HG03520 (cell line): ENCODE results near the gene SGPP1.
A peak's percentile ranks its signal among the peaks of the same experiment; 100 is the strongest.
"Not testable (repeated sequence)": the region's sequence is repeated elsewhere in the genome, so short reads cannot be mapped to it uniquely, and the experiment has no call there.

Experiments
- ATAC-seq: cut with Tn5 transposase; IDR thresholded peaks from one replicate; pipeline ENCODE4 v1.9.1; 2021; ENCODE audit warnings: mild to moderate bottlenecking, moderate library complexity; ENCODE audit not compliant: unreplicated experiment

Gene SGPP1

DNA sequence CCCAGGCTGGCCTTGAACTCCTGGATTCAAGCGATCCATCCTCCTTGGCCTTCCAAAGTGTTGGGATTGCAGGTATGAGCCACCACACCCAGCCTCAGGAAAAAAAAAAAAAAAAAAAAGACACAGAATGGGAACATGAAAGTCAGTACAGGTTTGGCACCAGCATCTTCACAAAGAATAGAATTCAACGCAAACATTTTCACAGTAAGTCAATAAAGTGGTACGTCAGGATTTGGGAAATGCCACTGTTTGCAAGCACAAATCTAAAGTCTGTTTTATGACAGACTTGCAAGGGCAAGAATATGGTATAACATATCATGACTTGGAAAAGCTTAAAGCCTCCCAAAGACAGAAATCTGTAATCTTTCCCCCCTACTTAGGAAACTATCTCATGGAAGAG lies 51.2 kb downstream of the SGPP1 start:
- no peak for ATAC-seq

DNA sequence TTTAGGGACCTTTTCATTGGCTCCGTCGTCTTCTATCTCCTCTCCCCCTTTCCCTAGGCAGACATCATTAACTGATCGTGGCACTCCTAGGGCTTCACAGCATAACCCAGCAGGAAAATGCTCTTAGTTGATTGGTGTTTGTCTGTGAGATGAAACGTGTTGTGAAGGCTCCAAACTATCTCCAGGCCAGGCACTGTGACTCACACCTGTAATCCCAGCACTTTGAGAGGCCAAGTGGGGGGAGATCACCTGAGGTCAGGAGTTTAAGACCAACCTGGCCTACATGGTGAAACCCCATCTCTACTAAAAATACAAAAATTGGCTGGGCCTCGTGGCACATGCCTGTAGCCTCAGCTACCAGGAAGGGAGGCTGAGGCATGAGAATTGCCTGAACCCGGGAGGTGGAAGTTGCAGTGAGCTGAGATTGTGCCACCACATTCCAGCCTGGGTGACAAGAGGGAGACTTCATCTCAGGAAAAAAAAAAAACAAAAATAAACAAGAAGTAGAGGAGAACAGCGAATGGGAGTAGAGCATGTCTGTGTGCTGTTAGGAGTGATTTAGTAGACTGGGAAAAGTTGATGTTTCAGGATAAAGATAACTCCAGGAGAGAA lies 53.9 kb downstream of the SGPP1 start:
- no peak for ATAC-seq

DNA sequence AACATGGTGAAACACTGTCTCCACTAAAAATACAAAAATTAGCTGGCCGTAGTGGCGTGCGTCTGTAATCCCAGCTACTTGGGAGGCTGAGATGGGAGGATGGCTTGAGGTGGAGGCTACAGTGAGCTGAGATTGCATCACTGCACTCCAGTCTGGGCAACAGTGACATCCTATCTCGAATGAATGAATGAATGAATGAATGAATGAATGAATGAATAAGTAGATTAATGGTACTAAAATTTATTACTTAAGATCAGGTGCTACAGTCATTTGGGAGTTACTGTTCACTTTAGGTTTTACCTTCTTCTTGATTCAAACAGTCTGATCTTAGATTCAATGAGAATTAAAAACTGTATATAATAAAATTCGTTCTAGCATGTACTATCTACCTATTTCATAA lies 54.6 kb downstream of the SGPP1 start:
- no peak for ATAC-seq

DNA sequence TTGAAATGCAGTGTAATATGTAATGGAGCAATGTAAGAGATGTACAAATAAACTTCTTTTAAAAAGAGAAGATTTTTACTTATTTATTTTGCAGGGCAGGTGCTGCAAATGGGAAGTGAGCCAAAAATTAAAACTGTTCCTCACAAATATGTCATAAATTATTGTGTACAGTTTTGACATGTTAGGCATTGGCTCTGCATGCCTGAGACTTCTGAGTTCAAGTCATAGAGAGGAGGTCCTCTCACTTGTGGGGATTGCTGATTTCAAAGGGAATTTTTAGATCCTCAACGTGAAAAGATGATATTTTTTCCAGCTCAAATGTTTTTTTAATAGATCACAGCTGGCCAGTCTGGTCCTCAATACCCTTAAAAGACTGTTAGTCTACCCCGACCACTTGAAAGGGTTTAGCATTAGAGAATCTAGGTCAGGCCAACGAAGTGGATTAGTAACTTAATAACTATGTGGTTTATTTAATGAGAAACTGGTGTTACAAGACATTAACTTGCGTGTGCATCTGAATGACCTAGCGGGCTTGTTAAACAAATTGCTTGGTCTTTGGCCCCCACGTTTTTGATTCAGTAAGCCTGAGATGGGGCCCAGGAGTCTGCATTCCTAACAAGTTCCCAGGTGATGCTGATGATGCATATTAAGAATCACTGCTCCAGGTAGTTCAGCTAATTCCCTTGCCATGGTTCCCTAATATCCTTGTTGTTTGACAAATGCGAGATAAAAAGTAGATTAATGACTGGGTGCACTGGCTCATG lies 55.3 kb downstream of the SGPP1 start:
- no peak for ATAC-seq

DNA sequence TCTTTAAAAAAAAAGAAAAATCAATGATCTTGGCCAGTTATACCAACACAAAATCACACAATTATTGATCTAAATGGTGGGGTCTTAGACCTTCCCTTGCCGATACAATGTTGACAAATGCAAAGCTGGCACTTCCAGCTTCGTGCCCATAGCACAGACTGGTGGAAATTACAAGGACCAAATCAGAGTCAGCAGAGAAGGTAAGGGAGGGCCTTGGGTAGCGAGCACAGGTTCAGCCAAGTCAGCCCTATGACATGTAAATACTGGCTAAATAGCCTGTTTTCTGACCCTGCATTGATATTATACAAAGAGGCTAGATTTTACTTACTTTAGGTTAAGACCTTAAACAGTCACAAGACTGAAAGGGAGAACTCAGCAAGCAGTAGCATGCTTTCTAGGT lies 55.9 kb downstream of the SGPP1 start:
- no peak for ATAC-seq

DNA sequence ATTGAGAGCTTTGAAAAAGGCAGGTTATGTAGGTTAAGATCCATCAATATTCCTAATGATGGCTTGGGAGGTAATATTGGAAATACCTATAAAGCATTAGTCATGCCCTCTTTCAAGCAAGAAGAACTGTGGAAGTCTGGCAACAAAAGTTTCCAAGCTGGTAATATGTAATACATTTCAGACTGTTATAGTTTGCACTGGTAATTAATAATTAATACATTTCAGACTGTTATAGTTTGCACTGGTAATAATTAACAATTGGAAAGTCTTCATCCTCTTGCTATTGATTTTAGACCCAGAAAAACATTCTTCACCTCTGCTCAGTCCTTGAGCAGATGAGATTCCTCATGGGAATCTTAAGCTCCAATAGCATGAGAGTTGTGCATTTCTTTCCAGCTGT lies 57.2 kb downstream of the SGPP1 start:
- no peak for ATAC-seq

DNA sequence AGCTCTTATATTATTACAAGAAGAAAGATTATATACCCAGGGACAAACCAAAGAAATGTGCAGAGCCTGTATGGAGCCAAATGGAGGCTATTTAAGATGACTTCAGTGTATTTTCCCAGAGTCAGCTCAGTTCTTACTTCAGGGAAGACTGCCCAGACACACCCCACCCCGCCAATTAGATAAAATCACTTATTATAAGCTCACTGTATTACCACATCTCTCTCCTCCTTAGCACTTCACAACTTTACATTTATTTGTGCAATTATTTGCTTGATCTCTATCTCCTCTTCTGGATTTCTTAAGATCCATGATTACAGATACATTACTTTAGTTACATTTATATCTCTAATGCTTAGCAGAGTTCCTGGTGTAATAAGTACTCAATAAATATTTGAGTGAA lies 61.5 kb downstream of the SGPP1 start:
- ATAC-seq: no peak

DNA sequence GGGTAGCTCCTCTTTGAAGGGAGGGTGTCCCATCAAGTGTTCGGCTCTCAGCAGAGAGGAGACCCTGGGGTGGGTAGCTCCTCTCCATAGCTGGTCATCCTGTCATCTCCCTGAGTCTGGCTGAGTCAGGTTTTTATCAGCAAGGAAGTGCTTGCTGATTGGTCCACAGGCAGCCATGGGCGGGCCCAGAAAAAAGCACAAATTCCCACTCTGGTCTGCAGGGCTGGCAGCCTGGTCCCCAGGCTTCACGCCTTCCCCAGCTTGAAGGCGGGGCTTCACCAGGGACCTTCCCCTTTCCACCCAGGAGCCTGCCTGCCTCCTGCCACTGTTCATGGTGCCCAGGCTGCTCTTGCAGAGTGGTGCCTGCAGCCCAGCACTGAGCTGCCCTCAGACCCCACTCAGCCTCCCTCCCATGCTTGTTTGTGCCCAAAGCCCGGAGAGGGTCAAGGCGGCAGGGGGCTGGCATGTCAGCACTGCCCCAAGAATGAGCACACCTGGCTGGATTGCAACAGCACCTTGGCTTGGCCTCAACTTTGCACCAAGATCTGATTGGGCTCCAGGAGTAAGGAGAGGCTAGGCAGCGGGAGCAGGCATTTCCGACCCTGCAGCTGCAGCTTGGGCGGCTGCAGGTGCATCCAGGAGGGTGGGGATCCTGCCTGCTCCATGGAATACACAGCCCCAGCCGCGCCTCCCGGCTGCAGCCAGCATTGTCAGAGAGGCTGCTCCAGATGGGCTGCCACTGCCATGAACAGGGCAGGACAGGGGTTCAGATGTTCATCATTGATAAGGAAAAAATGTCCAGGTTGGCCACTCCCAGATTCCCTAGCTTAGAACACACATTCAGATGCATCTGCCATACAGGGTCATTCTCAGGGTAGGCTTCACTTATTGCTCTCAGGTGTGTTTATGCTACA lies 64.2 kb downstream of the SGPP1 start:
- ATAC-seq: no peak

DNA sequence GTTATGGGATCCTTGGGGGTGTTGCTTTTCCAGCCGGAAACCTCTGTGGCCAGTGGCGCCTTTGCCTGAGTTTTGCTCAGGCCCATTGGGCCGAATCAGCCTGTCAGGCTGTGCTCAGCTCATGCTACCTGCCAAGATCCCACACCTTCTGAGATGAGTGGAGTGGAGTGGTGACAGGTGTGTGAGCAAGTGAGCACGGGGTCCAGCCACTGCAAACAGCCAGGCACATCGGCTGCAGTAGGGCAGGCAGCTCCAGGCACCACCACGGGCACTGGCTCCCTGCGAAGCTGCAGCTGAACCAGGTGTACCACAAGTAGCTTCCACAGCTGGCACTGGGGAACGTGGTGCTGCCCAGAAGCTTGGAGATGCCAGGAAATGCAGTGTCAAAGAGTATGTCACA lies 65.1 kb downstream of the SGPP1 start:
- no peak for ATAC-seq

DNA sequence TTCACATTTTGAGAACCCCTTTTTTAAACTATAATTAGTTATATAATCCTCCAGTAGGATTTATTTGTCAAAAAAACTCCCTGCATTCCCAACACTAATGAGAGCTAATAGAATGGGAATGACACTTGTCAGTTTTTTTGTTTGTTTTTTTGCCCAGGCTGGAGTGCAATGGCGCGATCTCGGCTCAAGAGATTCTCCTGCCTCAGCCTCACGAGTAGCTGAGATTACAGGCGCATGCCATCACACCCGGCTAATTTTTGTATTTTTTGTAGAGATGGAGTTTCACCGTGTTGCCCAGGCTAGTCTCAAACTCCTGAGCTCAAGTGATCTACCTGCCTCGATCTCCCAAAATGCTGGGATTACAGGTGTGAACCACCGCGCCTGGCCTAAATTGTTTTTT lies 66.0 kb downstream of the SGPP1 start:
- not testable (repeated sequence) for ATAC-seq

DNA sequence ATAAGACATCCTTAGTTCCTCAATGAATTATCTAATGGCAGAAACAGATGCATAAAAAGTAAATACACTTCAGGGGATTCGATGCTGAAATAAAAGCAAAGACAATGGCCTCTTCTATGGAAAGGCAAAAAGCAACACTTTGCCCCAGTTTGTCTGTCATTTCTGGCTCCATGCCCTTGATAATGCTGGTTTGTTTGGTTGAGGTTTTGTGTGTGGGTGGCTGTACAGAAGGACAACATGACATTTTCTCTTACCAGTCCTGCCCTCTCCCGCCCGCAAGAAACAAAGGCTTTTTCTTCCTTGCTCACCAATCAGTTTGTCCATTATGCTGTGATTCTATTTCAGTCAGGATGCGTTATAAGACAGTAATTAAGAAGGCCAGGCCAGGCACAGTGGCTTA lies 68.1 kb downstream of the SGPP1 start:
- no peak for ATAC-seq

DNA sequence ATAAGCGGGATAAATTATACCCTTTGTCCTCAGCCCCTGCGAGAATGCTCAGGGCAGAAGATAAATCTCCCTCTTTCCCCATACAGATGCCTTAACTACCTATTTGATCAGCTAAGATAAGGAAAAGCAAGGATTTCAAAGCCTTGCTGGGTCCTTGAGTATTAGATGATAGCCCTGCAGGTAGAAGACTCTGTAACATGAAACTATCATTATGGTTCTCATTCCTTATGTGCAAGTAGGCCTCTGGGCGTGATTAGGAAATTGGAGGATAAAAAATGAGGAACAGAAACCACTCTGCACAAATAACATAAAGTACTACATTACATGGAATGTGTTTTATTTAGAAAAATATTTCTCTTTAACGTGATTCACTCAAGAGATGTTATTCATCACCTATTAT lies 71.7 kb downstream of the SGPP1 start:
- ATAC-seq: no peak

DNA sequence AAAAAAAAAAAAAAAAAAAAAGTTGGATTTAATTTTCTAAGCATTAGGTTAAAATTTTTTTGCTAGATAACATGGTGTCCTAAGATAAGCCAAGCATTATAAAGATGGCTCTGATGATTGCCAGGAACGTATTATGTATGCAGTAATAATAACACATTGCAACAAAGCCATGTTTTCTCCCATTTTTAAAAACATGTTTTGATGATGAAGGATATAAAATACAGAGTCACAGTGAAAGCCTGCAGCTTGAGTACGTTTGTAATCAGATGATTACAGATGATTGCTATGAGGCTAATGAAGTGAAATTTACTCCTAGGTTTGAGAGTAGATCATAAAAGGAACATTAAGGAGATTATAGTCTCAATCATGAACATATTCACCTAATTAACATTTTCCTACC lies 72.9 kb downstream of the SGPP1 start:
- no peak for ATAC-seq

DNA sequence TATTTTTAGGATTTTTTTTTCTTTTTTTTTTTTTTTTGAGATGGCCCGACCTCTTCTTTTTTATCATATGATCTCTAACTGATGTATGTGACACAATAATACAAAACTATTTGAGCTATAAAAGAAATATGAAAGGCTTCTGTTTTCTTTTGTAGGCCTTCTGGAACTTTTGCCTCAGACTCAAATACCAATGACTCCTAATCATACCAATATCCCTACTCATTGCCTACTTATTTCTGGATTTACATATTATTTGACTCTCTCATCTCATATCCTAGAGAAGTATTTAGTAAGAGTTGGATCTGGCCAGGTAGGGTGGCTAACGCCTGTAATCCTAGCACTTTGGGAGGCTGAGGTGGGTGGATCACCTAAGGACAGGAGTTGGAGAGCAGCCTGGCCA lies 73.5 kb downstream of the SGPP1 start:
- no peak for ATAC-seq

DNA sequence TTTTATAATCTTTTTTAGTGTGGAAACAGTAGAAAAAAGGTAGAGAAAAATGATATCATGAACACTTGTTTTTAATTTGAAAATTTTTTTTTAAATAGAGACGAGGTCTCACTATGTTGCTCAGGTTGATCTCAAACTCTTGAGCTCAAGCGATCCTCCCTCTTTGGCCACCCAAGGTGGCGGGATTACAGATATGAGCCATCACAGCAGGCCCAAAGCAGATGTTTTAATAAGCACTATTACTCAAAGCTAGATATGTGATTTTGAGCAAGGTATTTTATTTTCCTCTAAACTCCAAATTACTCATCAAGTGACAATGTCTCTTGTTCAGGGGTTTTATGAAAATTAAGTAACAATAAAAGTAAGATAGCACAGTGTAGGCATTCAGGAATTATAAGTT lies 75.5 kb downstream of the SGPP1 start:
- no peak for ATAC-seq

DNA sequence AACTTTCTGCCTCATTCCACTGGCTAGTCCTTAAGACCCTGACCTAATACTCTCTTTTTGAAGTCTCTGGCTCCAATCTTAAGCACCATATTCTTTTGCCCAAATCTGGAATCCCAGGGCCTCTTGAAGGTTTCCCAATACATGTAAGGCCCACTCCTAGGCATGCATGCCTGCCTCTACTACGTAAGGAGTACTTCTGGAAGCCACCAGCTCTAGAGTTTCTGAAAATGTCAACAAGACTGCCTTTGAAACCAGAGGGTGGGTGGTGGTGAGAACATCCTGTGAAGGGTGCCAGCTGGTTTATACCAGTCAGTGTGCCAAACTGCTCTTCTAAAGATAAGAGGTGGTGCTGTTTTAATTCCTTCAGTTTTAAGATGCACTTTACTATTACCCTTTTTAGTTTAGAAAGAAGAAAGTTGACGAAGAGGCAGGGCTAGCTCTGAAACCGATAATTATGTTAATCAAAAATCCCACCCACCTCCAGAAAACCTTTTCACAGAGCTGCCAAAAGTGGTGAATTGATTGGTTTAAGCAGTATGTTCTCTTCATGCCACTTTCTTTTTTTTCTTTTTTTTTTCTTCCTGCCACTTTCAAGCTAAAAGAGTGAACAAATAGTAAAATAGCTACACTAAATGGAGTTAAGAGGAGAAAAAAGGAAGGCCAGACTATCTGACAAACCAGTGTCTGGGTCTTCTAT lies 77.5 kb downstream of the SGPP1 start:
- no peak for ATAC-seq

DNA sequence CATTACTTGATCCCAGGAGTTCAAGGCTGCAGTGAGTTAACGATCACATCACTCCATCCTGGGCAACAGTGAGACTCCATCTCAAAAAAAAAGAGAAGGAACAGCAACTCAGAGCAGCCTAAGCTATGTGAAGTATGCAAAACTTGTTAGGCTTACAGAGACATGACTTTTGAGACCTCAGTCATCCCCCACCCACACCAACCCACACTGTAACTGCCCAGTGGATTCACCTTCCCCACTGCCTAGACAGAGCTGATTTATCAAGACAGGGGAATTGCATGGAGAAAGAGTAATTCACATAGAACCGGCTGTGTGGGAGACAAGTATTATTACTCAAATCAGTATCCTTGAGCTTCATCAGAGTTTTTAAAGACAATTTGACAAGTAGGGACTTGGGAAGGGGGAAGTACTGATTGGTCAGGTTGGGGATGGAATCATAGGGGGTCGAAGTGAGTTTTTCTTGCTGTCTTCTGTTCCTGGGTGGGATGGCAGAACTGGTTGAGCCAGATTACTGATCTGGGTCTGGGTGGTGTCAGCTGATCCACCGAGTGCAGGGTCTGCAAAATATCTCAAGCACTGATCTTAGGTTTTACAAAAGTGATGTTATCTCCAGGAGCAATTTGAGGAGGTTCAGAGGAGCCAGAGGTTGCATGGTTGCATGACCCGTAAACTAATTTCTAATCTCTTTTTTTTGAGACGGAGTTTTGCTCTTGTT lies 80.0 kb downstream of the SGPP1 start:
- no peak for ATAC-seq

DNA sequence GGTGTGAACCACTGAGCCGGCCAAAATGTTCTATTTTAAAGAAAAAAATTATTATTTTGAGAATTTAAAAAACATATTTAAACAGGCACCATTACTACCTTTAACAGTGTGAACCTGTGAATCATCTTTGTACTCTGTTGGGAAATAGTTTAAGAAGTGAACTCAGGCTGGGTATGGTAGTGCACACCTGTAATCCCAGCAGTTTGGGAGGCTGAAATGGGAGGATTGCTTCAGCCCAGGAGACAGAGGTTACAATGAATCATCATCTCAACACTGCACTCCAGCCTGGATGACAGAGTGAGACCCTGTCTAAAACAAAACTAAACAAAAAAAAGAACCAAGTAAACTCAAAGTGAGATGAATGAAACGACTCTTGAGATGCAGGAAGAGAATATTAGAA lies 83.1 kb downstream of the SGPP1 start:
- ATAC-seq: no peak

DNA sequence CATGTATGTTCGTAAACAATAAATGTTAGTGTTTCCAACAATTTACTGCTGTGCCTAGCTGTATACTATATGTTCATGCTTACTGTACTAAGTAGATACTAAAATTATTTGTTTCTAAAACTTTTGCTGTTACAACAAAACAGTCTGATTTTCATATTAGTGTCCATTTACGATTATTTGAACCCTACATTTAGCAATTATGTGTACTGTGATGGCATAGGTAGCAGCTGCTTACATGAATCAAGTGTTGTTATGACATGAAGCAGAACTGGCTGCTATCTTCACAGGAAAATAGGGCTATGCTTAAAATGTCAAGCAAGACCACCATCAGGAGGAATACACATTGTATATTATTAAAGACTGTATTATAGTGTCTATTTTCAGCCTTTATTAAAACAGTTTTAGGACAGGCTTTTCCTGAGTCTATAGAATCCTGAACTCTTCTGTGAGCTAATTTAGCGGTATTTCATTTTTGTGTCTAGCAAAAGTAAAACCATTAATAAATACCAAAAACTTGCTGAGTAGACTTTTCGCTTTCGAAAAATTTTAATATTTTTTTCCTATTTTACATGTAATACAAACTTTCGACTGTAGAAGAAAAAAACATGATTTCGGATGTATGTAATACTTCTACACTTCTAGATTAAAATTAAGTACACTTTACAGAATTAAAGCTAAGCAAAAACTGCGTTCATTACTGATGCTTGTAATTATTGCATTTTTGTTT lies 85.0 kb downstream of the SGPP1 start:
- ATAC-seq: no peak

DNA sequence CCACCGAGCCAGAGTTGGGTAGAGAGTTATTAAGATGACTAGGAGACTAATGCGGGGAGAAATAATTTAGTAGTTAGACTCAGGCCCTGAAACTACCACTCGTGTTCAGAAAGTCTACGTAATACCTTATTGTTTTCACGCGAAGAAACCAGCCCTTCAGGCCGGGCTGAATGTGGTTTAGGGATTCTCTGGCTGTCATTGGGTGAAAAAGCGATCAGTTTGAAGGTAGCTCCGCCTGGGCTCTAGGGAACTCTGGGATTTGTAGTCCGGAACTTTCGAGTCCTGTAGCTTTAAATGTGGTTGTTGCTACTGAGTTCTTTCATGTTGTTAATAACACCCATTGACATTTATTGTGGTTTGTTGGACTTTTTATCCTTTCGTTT lies 85.6 kb downstream of the SGPP1 start:
- ATAC-seq: peak; percentile 53
